ENCODE data around the gene LRRC47.

LRRC47 gene

GRCh38 chr1:3785456-3786157, 10.7 kb downstream of the LRRC47 start:
- peak; percentile 68 for DNase-seq

DNA sequence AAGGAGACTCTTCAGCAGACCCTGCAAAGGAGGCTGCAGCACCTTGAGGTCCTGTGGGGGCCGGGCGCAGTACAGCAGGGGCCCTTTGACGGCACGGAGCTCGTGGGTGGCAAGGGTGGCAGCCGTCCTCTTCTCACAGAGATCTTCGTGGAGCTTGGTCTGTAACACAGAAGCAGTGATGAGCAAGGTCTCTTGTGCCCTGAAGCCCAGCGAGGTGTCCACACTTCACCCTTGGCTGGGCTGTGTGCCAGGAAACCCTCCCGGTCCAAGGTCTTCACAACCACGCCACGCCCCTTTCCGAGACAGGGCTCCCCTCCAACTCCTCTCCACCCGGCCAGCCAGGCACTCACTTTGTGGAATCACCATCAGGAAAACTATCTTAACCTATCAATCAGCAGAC, 11.3 kb downstream of the LRRC47 start:
- DNase-seq: no peak

DNA sequence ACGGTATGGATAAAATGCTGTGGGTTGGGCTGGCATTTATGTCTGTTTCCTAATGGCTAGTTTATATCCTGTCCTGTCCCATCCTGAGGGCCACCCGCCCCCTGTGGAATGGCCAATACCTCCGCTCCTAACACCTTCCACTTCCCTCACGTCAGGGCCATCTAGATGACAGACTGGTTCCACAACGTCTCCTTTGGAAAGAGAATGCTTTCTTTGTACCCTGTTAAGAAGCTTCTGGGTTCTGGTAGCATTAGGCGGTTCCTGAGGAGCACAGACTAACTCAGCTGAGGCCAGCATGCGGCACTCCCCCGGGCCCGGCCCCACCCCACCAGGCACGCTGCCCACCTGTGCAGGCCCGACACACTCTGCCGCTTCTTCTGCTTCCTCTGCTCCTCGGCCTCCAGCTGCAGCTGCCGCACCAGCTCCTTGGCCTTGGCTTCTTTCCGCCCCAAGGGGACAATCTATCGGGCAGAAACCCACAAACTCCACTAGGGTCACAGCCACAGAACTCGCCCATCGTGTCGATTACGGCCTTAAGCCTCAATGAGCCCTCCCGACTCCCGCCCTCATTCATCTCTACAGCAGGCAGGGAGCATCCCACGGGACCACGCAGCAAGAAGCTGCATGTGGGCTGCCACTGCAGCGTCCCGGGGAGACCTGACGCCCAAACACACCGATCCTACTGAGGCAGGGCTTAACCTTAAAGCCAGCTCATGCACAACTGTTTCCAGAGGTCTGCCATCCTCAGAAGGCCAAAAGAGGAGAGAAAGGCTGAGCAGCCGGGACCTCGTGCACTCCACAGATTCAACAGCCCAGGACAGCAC, 12.4 kb downstream of the LRRC47 start:
- no peak for DNase-seq

- no peak for DNase-seq
These were observed 15.4 kb downstream of the LRRC47 start for GRCh38 chr1:3780901-3781300.

DNA sequence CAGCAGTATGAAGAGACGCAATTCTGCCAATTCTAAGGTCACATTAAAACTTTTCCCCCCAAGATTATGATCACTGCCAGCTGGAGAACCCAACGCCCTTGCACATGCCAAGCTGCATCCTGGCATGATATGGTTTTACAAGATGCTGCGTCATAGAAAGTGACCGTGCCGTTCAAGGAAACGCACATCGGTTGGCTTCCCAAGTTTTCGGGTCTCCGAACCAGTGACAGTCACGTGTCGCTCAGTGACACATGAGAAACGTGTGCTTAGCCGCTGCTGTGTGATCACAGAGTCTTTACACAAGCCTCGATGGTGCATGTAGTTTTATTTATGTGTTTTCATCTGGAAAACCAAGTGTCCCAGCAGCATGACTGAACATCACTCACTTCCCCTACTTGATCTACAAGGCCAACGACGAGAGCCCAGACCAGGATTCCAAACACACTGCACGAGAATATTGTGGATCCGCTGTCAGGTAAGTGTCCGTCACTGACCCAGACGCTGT, 16.3 kb downstream of the LRRC47 start:
- no peak for DNase-seq

- no peak for DNase-seq
These were observed 16.9 kb downstream of the LRRC47 start for GRCh38 chr1:3779265-3779911.

DNA sequence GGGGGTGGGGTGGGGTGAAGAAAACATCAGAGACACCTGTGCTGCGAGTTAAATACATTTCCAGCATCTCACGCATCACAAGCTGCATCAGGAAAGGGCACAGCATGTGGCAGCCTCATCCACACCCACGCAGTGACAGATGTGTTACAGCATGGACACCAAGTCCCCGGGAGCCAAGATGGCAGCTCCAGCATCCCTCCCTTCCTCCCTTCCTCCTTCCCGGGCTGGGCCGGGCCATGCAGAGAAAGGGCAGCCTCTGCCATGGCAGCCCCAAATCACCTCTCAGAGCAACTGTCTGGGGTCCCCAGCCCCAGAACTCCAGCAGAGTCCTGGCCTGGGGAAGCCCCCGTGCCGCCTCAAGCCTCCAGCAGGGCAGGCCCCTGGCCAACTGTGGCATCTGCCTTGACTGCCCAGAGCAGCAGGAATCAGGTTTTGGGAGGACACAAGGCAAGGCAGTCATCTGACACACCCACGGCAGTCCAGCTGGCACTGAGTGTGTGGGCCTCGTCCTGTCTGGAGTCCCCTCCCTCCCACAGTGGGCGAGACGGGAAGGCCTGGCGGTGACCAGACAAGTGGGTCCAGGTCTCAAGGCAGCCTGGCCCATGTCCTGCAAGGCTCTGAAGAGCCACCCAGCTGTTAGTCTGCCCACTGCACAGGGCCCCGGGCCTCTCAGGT, 17.6 kb downstream of the LRRC47 start:
- DNase-seq: no peak

- DNase-seq: no peak
These were observed 18.4 kb downstream of the LRRC47 start for GRCh38 chr1:3777647-3778589.

DNA sequence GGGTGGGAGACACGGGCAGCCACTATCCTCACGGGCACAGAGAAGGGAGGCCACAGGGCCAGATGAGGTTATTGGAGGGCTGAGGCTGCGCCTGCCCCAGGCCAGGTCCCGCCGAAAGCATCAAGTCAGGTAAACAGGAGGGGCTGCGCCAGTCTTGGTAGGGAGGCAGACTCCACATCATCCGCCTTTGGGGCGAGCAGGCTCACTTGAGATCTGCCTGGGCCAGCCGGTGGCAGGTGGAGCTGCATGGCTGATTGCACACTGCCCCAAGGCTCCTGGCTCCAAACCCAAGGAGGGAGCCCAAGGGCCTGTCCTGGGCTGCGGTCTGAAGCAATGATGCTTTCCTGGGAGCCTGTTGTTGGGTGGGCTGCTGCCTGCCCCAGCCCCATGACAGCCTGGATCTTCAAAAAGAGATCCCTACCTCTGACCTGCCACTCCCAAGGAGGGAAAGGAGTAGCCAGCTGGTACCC, 19.2 kb downstream of the LRRC47 start:
- DNase-seq: peak; percentile 50

DNA sequence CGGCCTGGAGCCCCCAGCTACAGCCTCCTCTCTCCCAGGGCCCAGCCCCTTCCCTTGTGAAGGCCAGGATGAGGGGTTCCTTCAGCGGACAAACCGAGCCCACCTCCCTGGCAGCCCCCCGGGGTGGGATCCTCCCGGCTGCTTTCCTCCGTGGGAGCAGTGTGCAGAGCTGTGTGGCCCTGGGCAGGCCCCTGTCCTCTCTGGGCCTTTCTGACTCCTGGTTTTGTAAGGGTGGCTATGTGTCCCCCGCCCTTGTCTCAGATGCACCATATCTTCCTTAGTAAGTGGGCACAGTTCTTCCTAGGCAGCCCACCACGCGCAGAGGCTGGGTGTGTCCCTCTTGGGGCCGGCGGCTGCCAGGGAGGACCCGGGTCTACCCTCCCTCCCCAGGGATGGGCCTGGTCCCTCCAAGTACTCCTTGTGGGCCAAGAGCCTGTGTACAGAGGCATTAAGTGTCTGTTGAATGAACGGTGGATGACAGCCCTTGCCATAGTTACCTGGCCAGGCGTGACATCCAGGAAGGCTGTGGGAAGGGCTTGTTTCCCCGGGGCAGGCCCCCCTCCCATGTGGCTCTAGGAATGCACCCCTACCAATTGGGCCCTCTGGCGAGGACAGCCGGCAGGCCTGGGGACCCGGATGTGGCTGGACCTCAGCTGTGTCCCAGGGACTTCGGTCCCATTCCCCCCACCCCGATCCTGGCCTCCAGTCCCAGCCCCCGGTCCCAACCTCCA, 19.9 kb downstream of the LRRC47 start:
- peak; percentile 92 for DNase-seq

- peak; percentile 96 for DNase-seq
These were observed 20.6 kb downstream of the LRRC47 start for GRCh38 chr1:3775490-3776230.

DNA sequence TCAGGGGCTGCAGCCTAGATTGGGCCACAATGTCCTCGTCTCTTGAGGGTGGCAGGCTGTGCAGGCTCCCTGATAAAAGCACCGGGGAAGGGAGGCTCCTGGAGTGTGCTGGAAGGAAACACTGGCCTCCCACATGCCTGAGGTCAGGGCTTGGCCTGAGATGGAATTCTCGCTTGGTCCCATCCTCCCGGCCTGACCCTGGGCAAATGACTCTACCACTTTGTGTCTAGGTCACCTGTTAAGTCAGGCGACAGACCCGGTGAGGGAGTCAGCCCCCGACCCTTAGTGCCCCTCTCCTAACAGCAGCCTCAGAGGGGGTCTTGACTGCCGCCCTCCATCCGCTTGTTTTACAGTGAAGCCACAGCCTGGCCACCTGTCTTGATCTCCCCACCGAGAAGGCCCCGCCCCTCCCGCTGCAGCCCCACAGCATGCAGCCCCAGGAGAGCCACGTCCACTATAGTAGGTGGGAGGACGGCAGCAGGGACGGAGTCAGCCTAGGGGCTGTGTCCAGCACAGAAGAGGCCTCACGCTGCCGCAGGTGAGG, 21.3 kb downstream of the LRRC47 start:
- DNase-seq: no peak

DNA sequence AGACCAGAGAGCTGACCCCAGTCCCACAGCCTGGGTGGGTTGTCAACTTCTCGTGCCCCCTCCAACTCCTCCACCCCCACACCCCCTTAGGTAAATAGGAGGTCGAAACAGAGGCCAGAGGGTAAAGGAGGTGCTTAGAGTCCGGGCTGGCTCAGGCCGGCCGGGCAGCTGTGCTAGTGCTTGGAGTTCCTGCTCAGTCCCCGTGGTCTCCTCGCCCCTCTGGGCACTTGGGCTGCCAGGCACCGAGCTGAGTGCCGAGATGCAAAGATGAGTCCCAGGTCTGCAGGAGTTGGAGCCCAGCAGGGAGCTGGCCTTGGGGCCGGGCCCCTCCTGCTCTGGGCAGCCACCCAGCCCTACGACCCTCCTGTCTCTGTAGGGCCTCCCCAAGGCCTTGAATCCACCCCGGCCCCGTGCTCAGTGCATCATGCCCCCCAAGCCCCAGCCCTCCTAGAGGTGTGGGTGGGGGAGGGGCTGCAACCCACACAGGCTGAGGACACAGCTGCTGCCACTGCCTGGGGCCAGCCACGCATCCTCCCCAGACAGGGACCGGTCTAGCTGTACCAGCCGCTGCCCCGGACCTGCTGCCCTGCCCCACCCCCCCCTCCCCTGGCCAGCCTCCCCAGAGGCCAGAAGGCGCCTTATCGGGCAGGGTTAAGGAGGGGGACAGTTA, 21.9 kb downstream of the LRRC47 start:
- DNase-seq: no peak

- peak; percentile 40 for DNase-seq
These were observed 22.6 kb downstream of the LRRC47 start for GRCh38 chr1:3773572-3774275.

- peak; percentile 46 for DNase-seq
These were observed 23.4 kb downstream of the LRRC47 start, which contains the start of gene SMIM1 for GRCh38 chr1:3772715-3773571. SMIM1 (plus strand) TSS chr1:3772749; CDS start chr1:3775374, 2,625 bp downstream.

DNA sequence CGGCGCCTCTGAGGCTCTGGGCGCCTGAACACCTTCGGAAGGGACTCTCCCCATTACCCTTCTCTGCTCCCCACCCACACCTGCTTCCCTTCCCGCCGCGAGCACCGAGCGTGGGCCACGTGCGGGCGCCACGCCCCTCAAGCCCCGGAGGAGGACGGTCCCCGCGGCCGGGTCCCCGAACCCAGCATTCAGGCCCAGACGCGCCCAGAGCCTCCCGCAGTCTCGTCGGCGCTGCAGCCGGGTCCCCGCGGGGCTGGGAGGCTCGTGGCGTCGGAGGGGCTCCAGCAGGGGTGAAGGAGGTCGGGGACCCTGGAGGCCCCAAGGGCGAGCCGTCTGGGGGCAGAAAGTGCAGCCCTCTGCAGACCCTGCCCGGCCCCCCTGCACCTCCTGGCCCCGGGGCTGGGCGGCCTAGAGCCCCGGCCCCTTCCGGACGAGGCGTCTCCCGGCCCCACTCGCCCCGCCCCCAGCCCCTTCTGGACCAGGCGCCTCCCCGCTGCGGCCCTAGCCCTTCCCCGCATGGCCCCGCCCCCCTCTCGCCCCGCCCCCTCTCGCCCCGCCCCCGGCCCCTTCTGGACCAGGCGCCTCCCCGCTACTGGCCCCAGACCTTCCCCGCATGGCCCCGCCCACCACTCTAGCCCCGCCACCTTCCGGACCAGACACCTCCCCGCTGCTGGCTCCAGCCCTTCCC, 24.1 kb downstream of the LRRC47 start:
- DNase-seq: peak; percentile 93

Data from DMS53 (cell line).